ENCODE data around the gene ZNF518A. TPM values are rescaled to one million over a fixed set of nuclear protein-coding genes. Genes with fewer than 3 reads are reported as not detected.

Gene ZNF518A, protein sequence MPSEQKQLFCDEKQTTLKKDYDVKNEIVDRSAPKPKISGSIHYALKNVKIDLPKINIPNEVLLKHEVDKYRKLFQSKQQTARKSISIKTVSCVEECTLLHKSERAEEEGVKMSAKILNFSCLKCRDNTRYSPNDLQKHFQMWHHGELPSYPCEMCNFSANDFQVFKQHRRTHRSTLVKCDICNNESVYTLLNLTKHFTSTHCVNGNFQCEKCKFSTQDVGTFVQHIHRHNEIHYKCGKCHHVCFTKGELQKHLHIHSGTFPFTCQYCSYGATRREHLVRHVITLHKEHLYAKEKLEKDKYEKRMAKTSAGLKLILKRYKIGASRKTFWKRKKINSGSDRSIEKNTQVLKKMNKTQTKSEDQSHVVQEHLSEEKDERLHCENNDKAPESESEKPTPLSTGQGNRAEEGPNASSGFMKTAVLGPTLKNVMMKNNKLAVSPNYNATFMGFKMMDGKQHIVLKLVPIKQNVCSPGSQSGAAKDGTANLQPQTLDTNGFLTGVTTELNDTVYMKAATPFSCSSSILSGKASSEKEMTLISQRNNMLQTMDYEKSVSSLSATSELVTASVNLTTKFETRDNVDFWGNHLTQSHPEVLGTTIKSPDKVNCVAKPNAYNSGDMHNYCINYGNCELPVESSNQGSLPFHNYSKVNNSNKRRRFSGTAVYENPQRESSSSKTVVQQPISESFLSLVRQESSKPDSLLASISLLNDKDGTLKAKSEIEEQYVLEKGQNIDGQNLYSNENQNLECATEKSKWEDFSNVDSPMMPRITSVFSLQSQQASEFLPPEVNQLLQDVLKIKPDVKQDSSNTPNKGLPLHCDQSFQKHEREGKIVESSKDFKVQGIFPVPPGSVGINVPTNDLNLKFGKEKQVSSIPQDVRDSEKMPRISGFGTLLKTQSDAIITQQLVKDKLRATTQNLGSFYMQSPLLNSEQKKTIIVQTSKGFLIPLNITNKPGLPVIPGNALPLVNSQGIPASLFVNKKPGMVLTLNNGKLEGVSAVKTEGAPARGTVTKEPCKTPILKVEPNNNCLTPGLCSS (N-terminal part only)
- total RNA-seq (2016; rRNA removed; fragmentation: Illumina TruSeq; extraction: Trizol) (37.1 and 61.6 TPM in 2 replicates), polyA plus RNA-seq (2011; rRNA removed) (16.6 and 21.7 TPM in 2 replicates), polyA minus RNA-seq (2011; rRNA and poly(A)+ RNA removed; ENCODE audit: low replicate concordance) (2.5 and 29.2 TPM in 2 replicates), Bru-seq, nascent RNA (percentile 96 among the genes with signal in this experiment), BruChase-seq, experiment 1, labeled RNA remaining after a 6-hour chase (percentile 96 among the genes with signal in this experiment), BruChase-seq, experiment 2, labeled RNA remaining after a 2-hour chase (percentile 99 among the genes with signal in this experiment)
- total RNA-seq (2016; cell fraction: cytosol; rRNA removed; fragmentation: Illumina TruSeq; extraction: Trizol; ENCODE audit: low read depth), result 3.7 and 6.0 TPM in 2 replicates
- 37.6 and 58.4 TPM in 2 replicates for total RNA-seq (2016; cell fraction: insoluble cytoplasmic fraction; rRNA removed; fragmentation: Illumina TruSeq; extraction: Trizol)
- total RNA-seq (2016; cell fraction: membrane; rRNA removed; fragmentation: Illumina TruSeq; extraction: Trizol), result 13.1 and 14.3 TPM in 2 replicates
- total RNA-seq (2016; cell fraction: nucleus; rRNA removed; fragmentation: Illumina TruSeq; extraction: Trizol), result 82.1 and 84.5 TPM in 2 replicates
- polyA plus RNA-seq (2011; cell fraction: cytosol; rRNA removed), result 5.1 and 6.9 TPM in 2 replicates
- 23.4 and 32.9 TPM in 2 replicates for polyA plus RNA-seq (2011; cell fraction: nucleus; rRNA removed)
- 15.3 and 20.5 TPM in 2 replicates for polyA plus RNA-seq (2012)
- polyA plus RNA-seq (2016; cell fraction: cytosol; fragmentation: Illumina TruSeq; extraction: Trizol; ENCODE audit: low read depth), result 0.68 and 0.89 TPM in 2 replicates
- polyA plus RNA-seq (2016; cell fraction: insoluble cytoplasmic fraction; fragmentation: Illumina TruSeq; extraction: Trizol; ENCODE audit: low read depth), result 19.2 and 24.5 TPM in 2 replicates
- 1.9 and 2.0 TPM in 2 replicates for polyA plus RNA-seq (2016; cell fraction: membrane; fragmentation: Illumina TruSeq; extraction: Trizol; ENCODE audit: low read depth)
- 97.5 and 102 TPM in 2 replicates for polyA plus RNA-seq (2016; cell fraction: nucleus; fragmentation: Illumina TruSeq; extraction: Trizol; ENCODE audit: insufficient read depth, low read depth)
- 24.5 and 30.6 TPM in 2 replicates for polyA minus RNA-seq (2011; cell fraction: cytosol; rRNA and poly(A)+ RNA removed)
- polyA minus RNA-seq (2011; cell fraction: nucleus; rRNA and poly(A)+ RNA removed), result 154 and 169 TPM in 2 replicates
- long read RNA-seq, experiment 1, partial matches to known transcripts, result 0 of 11 reads
- long read RNA-seq, experiment 1, other reads (novel, unspliced or antisense), result 11 of 11 reads
- long read RNA-seq, experiment 2, partial matches to known transcripts, result 0 of 11 reads
- long read RNA-seq, experiment 2, other reads (novel, unspliced or antisense), result 11 of 11 reads

DNA sequence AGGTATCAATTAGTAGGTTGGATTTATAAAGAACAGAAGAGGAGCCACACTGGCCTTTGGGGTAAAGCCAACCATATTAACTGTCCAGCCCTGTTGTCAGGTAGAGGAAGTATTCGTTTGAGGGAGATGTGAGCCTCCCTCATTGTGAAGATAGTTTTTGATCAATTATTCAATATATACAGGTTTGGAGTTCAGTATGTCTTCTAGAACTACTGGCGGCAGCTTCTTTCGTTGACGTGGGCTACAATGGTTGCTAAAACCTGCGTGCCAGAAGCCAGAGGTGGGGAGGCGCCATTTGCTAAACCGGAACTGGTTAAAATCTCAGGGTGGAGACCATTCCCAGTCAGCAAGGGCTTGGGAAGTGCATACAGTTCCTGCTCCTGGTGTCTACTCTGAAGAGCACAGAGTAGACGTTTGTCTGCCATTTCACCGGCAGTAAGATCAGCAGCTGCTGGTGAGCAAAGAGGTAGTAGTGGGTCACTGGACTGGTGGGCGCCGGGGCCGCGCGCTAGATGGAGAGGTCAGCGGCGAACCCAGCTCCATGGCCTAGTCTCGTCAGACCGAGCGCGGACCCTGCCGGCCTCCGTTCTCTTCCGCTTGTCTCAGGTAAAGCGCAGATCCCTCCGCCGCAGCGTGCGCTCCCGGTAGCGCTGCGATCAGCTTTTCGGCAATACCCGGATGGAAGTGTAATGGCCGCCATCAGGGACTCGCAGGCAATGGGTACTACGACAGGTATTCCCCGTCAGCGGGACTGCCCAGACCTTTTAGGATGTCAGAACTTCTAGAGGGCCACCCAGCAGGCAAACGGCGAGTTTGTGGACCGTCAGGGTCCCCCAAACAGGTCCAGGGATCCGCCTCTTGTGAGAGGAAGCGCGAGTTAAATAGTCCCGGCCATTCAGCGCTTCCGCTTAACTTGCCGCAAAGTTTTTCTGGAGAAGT lies at the start of gene ZNF518A:
Gene ZNF518A, plus strand, starts transcription at position 911 of the 939 bp plus-strand sequence. CDS start 26,026 bp downstream, outside the sequence.
- 12% methylated on average over 9 of the region's 48 CpGs for WGBS (ENCODE audit: low lambda C conversion rate)
- BruUV-seq (replicated peaks), result TSS peak; percentile 95
- in situ Hi-C loops (cut with HindIII; ENCODE audit: extremely low pct_ligation_motif_present, low pct_unique_long_range_greater_than_20kb), result loop anchor here (5.0 kb wide), 2 partner anchors 37 to 82 kb away; no protein-coding TSS in a partner anchor
- no peak; the same call in 1 of the 2 replicates for TF ChIP-seq ZNF333 (CRISPR knock-in tag; IDR thresholded peaks at IDR 0.05; ENCODE audit: borderline replicate concordance)
- TF ChIP-seq, protein P1, sequence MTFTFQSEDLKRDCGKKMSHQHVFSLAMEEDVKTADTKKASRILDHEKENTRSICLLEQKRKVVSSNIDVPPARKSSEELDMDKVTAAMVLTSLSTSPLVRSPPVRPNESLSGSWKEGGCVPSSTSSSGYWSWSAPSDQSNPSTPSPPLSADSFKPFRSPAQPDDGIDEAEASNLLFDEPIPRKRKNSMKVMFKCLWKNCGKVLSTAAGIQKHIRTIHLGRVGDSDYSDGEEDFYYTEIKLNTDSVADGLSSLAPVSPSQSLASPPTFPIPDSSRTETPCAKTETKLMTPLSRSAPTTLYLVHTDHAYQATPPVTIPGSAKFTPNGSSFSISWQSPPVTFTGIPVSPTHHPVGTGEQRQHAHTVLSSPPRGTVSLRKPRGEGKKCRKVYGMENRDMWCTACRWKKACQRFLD (CRISPR knock-in tag; IDR thresholded peaks at IDR 0.05; ENCODE audit: borderline replicate concordance), result peak; percentile 77; the same call in 1 of the 2 replicates
- TF ChIP-seq, protein P2, sequence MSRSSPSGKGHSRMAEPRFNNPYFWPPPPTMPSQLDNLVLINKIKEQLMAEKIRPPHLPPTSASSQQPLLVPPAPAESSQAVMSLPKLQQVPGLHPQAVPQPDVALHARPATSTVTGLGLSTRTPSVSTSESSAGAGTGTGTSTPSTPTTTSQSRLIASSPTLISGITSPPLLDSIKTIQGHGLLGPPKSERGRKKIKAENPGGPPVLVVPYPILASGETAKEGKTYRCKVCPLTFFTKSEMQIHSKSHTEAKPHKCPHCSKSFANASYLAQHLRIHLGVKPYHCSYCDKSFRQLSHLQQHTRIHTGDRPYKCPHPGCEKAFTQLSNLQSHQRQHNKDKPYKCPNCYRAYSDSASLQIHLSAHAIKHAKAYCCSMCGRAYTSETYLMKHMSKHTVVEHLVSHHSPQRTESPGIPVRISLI (CRISPR knock-in tag; IDR thresholded peaks at IDR 0.05; ENCODE audit: borderline replicate concordance), result peak; percentile 58
- TF ChIP-seq ELF3 (CRISPR knock-in tag; IDR thresholded peaks at IDR 0.05), result peak; percentile 79
- peak; percentile 71 for TF ChIP-seq CBX1 (IDR thresholded peaks at IDR 0.05; ENCODE audit: low read depth)
- TF ChIP-seq ZNF839 (CRISPR knock-in tag; IDR thresholded peaks at IDR 0.05; ENCODE audit: borderline replicate concordance), result peak; percentile 90
- TF ChIP-seq FOSL1 (CRISPR knock-in tag; IDR thresholded peaks at IDR 0.05; ENCODE audit: borderline replicate concordance), result no peak
- peak; percentile 32; the same call in 1 of the 3 replicates for TF ChIP-seq MXI1 (IDR thresholded peaks at IDR 0.05; ENCODE audit: borderline replicate concordance, low read depth, low read length)
- TF ChIP-seq ZFP41 (CRISPR knock-in tag; IDR thresholded peaks at IDR 0.05; ENCODE audit: borderline replicate concordance), result peak; percentile 41; the same call in 1 of the 2 replicates

More for the DNA sequence above, at the start of gene ZNF518A:
- Histone ChIP-seq H3K27ac (ENCODE audit: extremely low read length, insufficient read depth, low read length) (peak within 1 kb of the TSS; percentile 100), H3K79me2 (ENCODE audit: insufficient read depth, low read length) (peaks cover 36% of the 10 kb centered on the region), H3K4me3 (replicated peaks in 1 of 3; ENCODE audit: insufficient read depth in 1 of 3, low read depth in 2 of 3, low read length in 3 of 3) (peak within 1 kb of the TSS; percentile 61 to 90 (median 86)), H3K4me2 (ENCODE audit: low read depth, low read length) (peak within 1 kb of the TSS; percentile 84), H3K27me3 (ENCODE audit: control insufficient read depth in 1 of 2, insufficient read depth in 2 of 2, low read length in 2 of 2) (no peaks in the 10 kb centered on the region; a peak in 1 of 5 replicates), H4K20me1 (ENCODE audit: insufficient read depth, low read length) (no peaks in the 10 kb centered on the region; the same call in 1 of the 2 replicates), H3K4me1 (ENCODE audit: insufficient read depth, low read length) (peaks cover 37% of the 10 kb centered on the region), H2AFZ (ENCODE audit: low read length) (peak within 1 kb of the TSS; percentile 98), H3K36me3 (replicated peaks in 1 of 2; ENCODE audit: control insufficient read depth in 1 of 2, insufficient read depth in 2 of 2, low read length in 2 of 2) (peaks cover 1 to 18% of the 10 kb centered on the region in 2 experiments; a peak in 4 of 5 replicates), H3K9ac (ENCODE audit: insufficient read depth, low read depth, low read length) (peak within 1 kb of the TSS; percentile 99), H3K9me3 (ENCODE audit: low read length) (no peaks in the 10 kb centered on the region)
- ATAC-seq (peak; percentile 91), DNase-seq (ENCODE audit: low spot score) (peak; percentile 90), FAIRE-seq (no peak)
- POLR2A ChIA-PET, result interaction anchor here (0.5 to 2.4 kb wide), 32 partner anchors 9 to 436 kb away, joined by 3 to 325 read pairs (median 5); partner anchors contain the start of genes CC2D2B, CCNJ and TCTN3
- intact Hi-C loops (cut with micrococcal nuclease; ENCODE audit: unreplicated experiment), result loop anchor here (1.0 kb wide), 2 partner anchors 39 to 86 kb away; partner anchors contain the start of gene CCNJ
- CTCF ChIA-PET (ENCODE audit: low intra/inter-chr PET ratio, low total read pairs), result no interaction called here
